ENCODE results near the gene COL28A1. TPM values are rescaled to one million over a fixed set of nuclear protein-coding genes. Genes with fewer than 3 reads are reported as not detected.

COL28A1 gene
- total RNA-seq, 2 experiments from 2014 or later: not detected

GRCh38 chr7:7556852-7557251, 21.2 kb upstream of the COL28A1 start:
- CTCF ChIA-PET: no interaction called here

GRCh38 chr7:7554649-7555575, 19.2 kb upstream of the COL28A1 start:
- H3K27ac Mint-ChIP-seq: no peak overlapping the region
- peaks cover 11% of the 10 kb centered on the region for H3K36me3 Mint-ChIP-seq (ENCODE audit: low read depth)
- POLR2A ChIA-PET: no interaction called here
- no peak overlapping the region for H3K4me3 Mint-ChIP-seq
- H3K9me3 Mint-ChIP-seq: peaks cover 8% of the 10 kb centered on the region
- intact Hi-C loops (cut with micrococcal nuclease): no loop called here
- TF ChIP-seq CTCF (IDR thresholded peaks at IDR 0.05): no peak
- DNase-seq (no peak), ATAC-seq (no peak)
- no peaks in the 10 kb centered on the region for H3K4me1 Mint-ChIP-seq (ENCODE audit: low read depth)
- CTCF ChIA-PET: no interaction called here
- H3K27me3 Mint-ChIP-seq: no peaks in the 10 kb centered on the region

More at GRCh38 chr7:7556852-7557251, 21.2 kb upstream of the COL28A1 start:
- Mint-ChIP-seq H3K4me1 (ENCODE audit: low read depth) (no peaks in the 10 kb centered on the region), H3K27me3 (no peaks in the 10 kb centered on the region), H3K9me3 (peaks cover 8% of the 10 kb centered on the region), H3K4me3 (no peak overlapping the region), H3K27ac (no peak overlapping the region), H3K36me3 (ENCODE audit: low read depth) (peaks cover 11% of the 10 kb centered on the region)
- intact Hi-C loops (cut with micrococcal nuclease): no loop called here
- POLR2A ChIA-PET: no interaction called here
- no peak for TF ChIP-seq CTCF (IDR thresholded peaks at IDR 0.05)
- DNase-seq (no peak), ATAC-seq (no peak)

- ATAC-seq (no peak), DNase-seq (no peak)
- H3K4me3 Mint-ChIP-seq: no peak overlapping the region
- no peak overlapping the region for H3K27ac Mint-ChIP-seq
- CTCF ChIA-PET: no interaction called here
- no peaks in the 10 kb centered on the region for H3K27me3 Mint-ChIP-seq
- no peaks in the 10 kb centered on the region for H3K4me1 Mint-ChIP-seq (ENCODE audit: low read depth)
- intact Hi-C loops (cut with micrococcal nuclease): no loop called here
- H3K9me3 Mint-ChIP-seq: peaks cover 7% of the 10 kb centered on the region
- TF ChIP-seq CTCF (IDR thresholded peaks at IDR 0.05): no peak
- H3K36me3 Mint-ChIP-seq (ENCODE audit: low read depth): peaks cover 9% of the 10 kb centered on the region
- POLR2A ChIA-PET: no interaction called here
Observed at GRCh38 chr7:7554021-7554432, 18.4 kb upstream of the COL28A1 start.

- Mint-ChIP-seq H3K36me3 (ENCODE audit: low read depth) (peaks cover 3% of the 10 kb centered on the region), H3K27me3 (no peaks in the 10 kb centered on the region), H3K4me1 (ENCODE audit: low read depth) (no peaks in the 10 kb centered on the region), H3K9me3 (peaks cover 1% of the 10 kb centered on the region), H3K27ac (no peak overlapping the region), H3K4me3 (no peak overlapping the region)
- ATAC-seq (no peak), DNase-seq (no peak)
- ChIA-PET POLR2A (no interaction called here), CTCF (no interaction called here)
- TF ChIP-seq CTCF (IDR thresholded peaks at IDR 0.05): no peak
- intact Hi-C loops (cut with micrococcal nuclease): no loop called here
Observed at GRCh38 chr7:7553386-7553785, 17.7 kb upstream of the COL28A1 start.

- POLR2A ChIA-PET: interaction anchor here (0.5 to 1.4 kb wide), 2 partner anchors 12 to 261 kb away, joined by 3 read pairs; no protein-coding TSS in a partner anchor
- no peak overlapping the region for H3K4me3 Mint-ChIP-seq
- no peaks in the 10 kb centered on the region for H3K9me3 Mint-ChIP-seq
- H3K4me1 Mint-ChIP-seq (ENCODE audit: low read depth): no peaks in the 10 kb centered on the region
- no peak for ATAC-seq
- H3K27me3 Mint-ChIP-seq: no peaks in the 10 kb centered on the region
- no peak overlapping the region for H3K27ac Mint-ChIP-seq
- CTCF ChIA-PET: interaction anchor here (0.9 kb wide), 1 partner anchor 449 kb away, joined by 3 read pairs; no protein-coding TSS in a partner anchor
- intact Hi-C loops (cut with micrococcal nuclease): no loop called here
- no peak for DNase-seq
- TF ChIP-seq CTCF (IDR thresholded peaks at IDR 0.05): no peak
- H3K36me3 Mint-ChIP-seq (ENCODE audit: low read depth): no peaks in the 10 kb centered on the region
Observed at GRCh38 chr7:7552199-7552598, 16.5 kb upstream of the COL28A1 start.

All from activated CD8-positive, alpha-beta T cell treated with anti-CD3 and anti-CD28 coated beads for 36 hours (primary cell).